MM.1S (cell line): Measurements from ENCODE around the gene MVB12B.

ENCODE experiments used
- DNase-seq: peaks from one replicate; pipeline ENCODE4 v3.0.0-alpha.2; 2015
- H2AFZ ChIP-seq: fragments of 300-600 bp; sonication (generic); 2 replicates; pipeline ENCODE4 v1.6.0; 2016; ENCODE audit warnings: antibody characterized with exemption, low read length
- H3F3A ChIP-seq: fragments of 300-600 bp; sonication (generic); 2 replicates; pipeline ENCODE4 v1.6.1; 2016; ENCODE audit warnings: mild to moderate bottlenecking, antibody characterized with exemption, low read length, moderate library complexity, mixed read lengths; ENCODE audit not compliant: insufficient read depth
- H3K27ac ChIP-seq: fragments of 300-600 bp; sonication (generic); 2 replicates; pipeline ENCODE4 v1.5.1; 2016; ENCODE audit warnings: mild to moderate bottlenecking, low read length
- H3K27me3 ChIP-seq: fragments of 300-600 bp; sonication (generic); replicated peaks from 2 replicates; pipeline ENCODE4 v1.6.0; 2016; ENCODE audit warnings: low read length; ENCODE audit not compliant: insufficient read depth
- H3K36me3 ChIP-seq: fragments of 300-600 bp; sonication (generic); replicated peaks from 2 replicates; pipeline ENCODE4 v1.6.1; 2016; ENCODE audit warnings: mild to moderate bottlenecking, low read length, mixed read lengths; ENCODE audit not compliant: insufficient read depth
- H3K4me1 ChIP-seq: fragments of 300-600 bp; sonication (generic); 2 replicates; pipeline ENCODE4 v1.6.1; 2016; ENCODE audit warnings: low read length, mixed read lengths
- H3K4me2 ChIP-seq: fragments of 300-600 bp; sonication (generic); 2 replicates; pipeline ENCODE4 v1.6.0; 2016; ENCODE audit warnings: low read depth, low read length
- H3K4me3 ChIP-seq: fragments of 300-600 bp; sonication (generic); 2 replicates; pipeline ENCODE4 v1.5.1; 2016; ENCODE audit warnings: low read length, mixed read lengths
- H3K79me2 ChIP-seq: fragments of 300-600 bp; sonication (generic); 2 replicates; pipeline ENCODE4 v1.6.1; 2016; ENCODE audit warnings: mixed run types, low read length, mixed read lengths
- H3K9ac ChIP-seq: fragments of 300-600 bp; sonication (generic); 2 replicates; pipeline ENCODE4 v1.6.1; 2016; ENCODE audit warnings: low read length, mixed read lengths
- H3K9me2 ChIP-seq: fragments of 300-600 bp; sonication (generic); replicated peaks from 2 replicates; pipeline ENCODE4 v1.6.1; 2016; ENCODE audit warnings: mild to moderate bottlenecking, low read length, mixed read lengths; ENCODE audit not compliant: insufficient read depth
- H3K9me3 ChIP-seq: fragments of 300-600 bp; sonication (generic); replicated peaks from 2 replicates; pipeline ENCODE4 v1.6.1; 2016; ENCODE audit warnings: mild to moderate bottlenecking, low read length, mixed read lengths; ENCODE audit not compliant: insufficient read depth
- H4K20me1 ChIP-seq: fragments of 300-600 bp; sonication (generic); 2 replicates; pipeline ENCODE4 v1.6.1; 2016; ENCODE audit warnings: mild to moderate bottlenecking, low read length, moderate library complexity, mixed read lengths; ENCODE audit not compliant: insufficient read depth
- CTCF ChIP-seq: fragments of 300-600 bp; sonication (generic); IDR thresholded peaks from 2 replicates; pipeline ENCODE4 v1.5.1; 2016; ENCODE audit warnings: antibody characterized with exemption, low read length, mixed read lengths
- EZH2 ChIP-seq: fragments of 300-600 bp; sonication (generic); optimal IDR thresholded peaks from 2 replicates; pipeline ENCODE3; 2017; ENCODE audit warnings: low read depth, mild to moderate bottlenecking, antibody characterized with exemption, low read length, mixed read lengths
- EZH2phosphoT487 ChIP-seq: fragments of 300-600 bp; sonication (generic); IDR thresholded peaks from 2 replicates; pipeline ENCODE4 v1.6.1; 2018; ENCODE audit warnings: antibody characterized with exemption, low read length

Gene MVB12B

GRCh38 chr9:126389992-126390391 lies 63.4 kb downstream of the MVB12B start:
- Histone ChIP-seq H3K4me3 (no peak overlapping the region), H3K27me3 (no peaks in the 10 kb centered on the region), H3K4me1 (no peaks in the 10 kb centered on the region), H3K9ac (no peak overlapping the region), H3K27ac (no peak overlapping the region), H3F3A (no peaks in the 10 kb centered on the region), H3K9me2 (no peaks in the 10 kb centered on the region), H3K79me2 (no peaks in the 10 kb centered on the region), H2AFZ (no peak overlapping the region), H3K9me3 (no peaks in the 10 kb centered on the region), H3K4me2 (no peak overlapping the region), H3K36me3 (no peaks in the 10 kb centered on the region), H4K20me1 (no peaks in the 10 kb centered on the region)
- DNase-seq, result no peak
- TF ChIP-seq EZH2 (no peak), CTCF (no peak), EZH2phosphoT487 (no peak)

- Histone ChIP-seq H3K4me3 (no peak overlapping the region), H3K27ac (no peak overlapping the region), H3K27me3 (no peaks in the 10 kb centered on the region), H3F3A (peaks cover 3% of the 10 kb centered on the region), H3K9me2 (no peaks in the 10 kb centered on the region), H3K4me1 (peaks cover 5% of the 10 kb centered on the region), H3K79me2 (no peaks in the 10 kb centered on the region), H3K36me3 (no peaks in the 10 kb centered on the region), H3K9me3 (no peaks in the 10 kb centered on the region), H3K4me2 (no peak overlapping the region), H4K20me1 (no peaks in the 10 kb centered on the region), H2AFZ (no peak overlapping the region), H3K9ac (no peak overlapping the region)
- DNase-seq, result no peak
- TF ChIP-seq EZH2, result no peak
- no peak for TF ChIP-seq CTCF
- TF ChIP-seq EZH2phosphoT487, result no peak
Measured at GRCh38 chr9:126390923-126391322, 64.3 kb downstream of the MVB12B start.

- Histone ChIP-seq H3K9me3 (no peaks in the 10 kb centered on the region), H3K9ac (no peak overlapping the region), H3K9me2 (no peaks in the 10 kb centered on the region), H3K27me3 (no peaks in the 10 kb centered on the region), H3K27ac (no peak overlapping the region), H2AFZ (no peak overlapping the region), H3K4me3 (no peak overlapping the region), H3K4me1 (peaks cover 15% of the 10 kb centered on the region), H3K4me2 (no peak overlapping the region), H3K79me2 (no peaks in the 10 kb centered on the region), H4K20me1 (no peaks in the 10 kb centered on the region), H3F3A (peaks cover 13% of the 10 kb centered on the region), H3K36me3 (no peaks in the 10 kb centered on the region)
- no peak for DNase-seq
- TF ChIP-seq EZH2, result no peak
- TF ChIP-seq CTCF, result no peak
- no peak for TF ChIP-seq EZH2phosphoT487
Measured at GRCh38 chr9:126391713-126392661, 65.4 kb downstream of the MVB12B start.
